MM.1S (cell line): ENCODE measurements around the gene GLUD1.

Experiments
- CTCF ChIP-seq: fragments of 300-600 bp; sonication (generic); IDR thresholded peaks from 2 replicates; pipeline ENCODE4 v1.5.1; 2016; ENCODE audit warnings: antibody characterized with exemption, low read length, mixed read lengths
- EZH2phosphoT487 ChIP-seq: fragments of 300-600 bp; sonication (generic); IDR thresholded peaks from 2 replicates; pipeline ENCODE4 v1.6.1; 2018; ENCODE audit warnings: antibody characterized with exemption, low read length

- TF ChIP-seq CTCF (no peak), EZH2phosphoT487 (no peak)
Measured at GRCh38 chr10:87072449-87072848, 22.2 kb downstream of the GLUD1 start.
